Measurements from ENCODE around the gene GALK1.

The GALK1 gene

DNA sequence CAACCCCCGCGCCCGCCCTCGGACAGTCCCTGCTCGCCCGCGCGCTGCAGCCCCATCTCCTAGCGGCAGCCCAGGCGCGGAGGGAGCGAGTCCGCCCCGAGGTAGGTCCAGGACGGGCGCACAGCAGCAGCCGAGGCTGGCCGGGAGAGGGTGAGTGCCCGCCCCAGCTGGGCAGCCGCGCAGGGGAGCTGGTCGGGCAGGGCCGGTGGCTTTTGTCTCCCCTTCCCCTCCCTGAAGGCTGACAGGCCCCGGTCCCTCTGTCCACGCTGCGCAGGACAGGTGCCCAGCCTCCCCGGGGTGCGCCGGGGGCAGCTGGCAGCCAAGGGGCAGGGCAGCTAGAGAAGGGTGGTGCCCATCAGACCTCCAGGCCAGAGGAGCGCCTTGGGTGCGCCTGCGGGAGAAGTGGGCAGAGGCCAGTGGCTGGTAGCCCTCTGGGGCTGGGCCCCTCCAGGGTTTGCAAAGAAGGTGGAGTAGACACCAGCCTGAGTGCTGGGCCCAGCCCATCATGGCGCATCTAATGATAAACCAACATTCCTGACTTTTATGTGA is 43.5 kb downstream of the GALK1 start:
- no peak for DNase-seq (ENCODE audit: low read depth, low spot score)
- Histone ChIP-seq H3K27ac (no peak overlapping the region), H3K36me3 (ENCODE audit: insufficient read depth, low read length) (no peaks in the 10 kb centered on the region), H3K9ac (ENCODE audit: insufficient read length) (no peak overlapping the region), H3K9me3 (ENCODE audit: low read depth, low read length) (no peaks in the 10 kb centered on the region), H3K4me3 (no peak overlapping the region)
- TF ChIP-seq POLR2AphosphoS5 (IDR thresholded peaks at IDR 0.05; ENCODE audit: borderline replicate concordance, low read depth, low read length) = no peak
- TF ChIP-seq EZH2 (IDR thresholded peaks at IDR 0.05) = no peak
- TF ChIP-seq FOXP2 (optimal IDR thresholded peaks at IDR 0.05; ENCODE audit: control extremely low read depth, extremely low read length, insufficient read depth) = no peak

- Histone ChIP-seq H3K9ac (ENCODE audit: insufficient read length) (no peak within 1 kb of the TSS), H3K27ac (no peak within 1 kb of the TSS), H3K4me3 (peak within 1 kb of the TSS; percentile 58), H3K36me3 (ENCODE audit: insufficient read depth, low read length) (no peaks in the 10 kb centered on the region), H3K9me3 (ENCODE audit: low read depth, low read length) (no peaks in the 10 kb centered on the region)
- no peak for DNase-seq (ENCODE audit: low read depth, low spot score)
- TF ChIP-seq FOXP2 (optimal IDR thresholded peaks at IDR 0.05; ENCODE audit: control extremely low read depth, extremely low read length, insufficient read depth) = no peak
- no peak for TF ChIP-seq EZH2 (IDR thresholded peaks at IDR 0.05)
- TF ChIP-seq POLR2AphosphoS5 (IDR thresholded peaks at IDR 0.05; ENCODE audit: borderline replicate concordance, low read depth, low read length) = no peak
These were observed 44.1 kb downstream of the GALK1 start, which contains the start of gene ITGB4 for GRCh38 chr17:75720656-75721462. Gene ITGB4, plus strand, starts transcription at chr17:75721459. Its CDS starts 3,245 bp downstream, at chr17:75724704.

- Histone ChIP-seq H3K27ac (no peak overlapping the region), H3K9me3 (ENCODE audit: low read depth, low read length) (no peaks in the 10 kb centered on the region), H3K9ac (ENCODE audit: insufficient read length) (no peak overlapping the region), H3K36me3 (ENCODE audit: insufficient read depth, low read length) (no peaks in the 10 kb centered on the region), H3K4me3 (no peak overlapping the region)
- no peak for TF ChIP-seq FOXP2 (optimal IDR thresholded peaks at IDR 0.05; ENCODE audit: control extremely low read depth, extremely low read length, insufficient read depth)
- TF ChIP-seq EZH2 (IDR thresholded peaks at IDR 0.05) = no peak
- no peak for TF ChIP-seq POLR2AphosphoS5 (IDR thresholded peaks at IDR 0.05; ENCODE audit: borderline replicate concordance, low read depth, low read length)
- no peak for DNase-seq (ENCODE audit: low read depth, low spot score)
These were observed 45.3 kb downstream of the GALK1 start for GRCh38 chr17:75719732-75720131.

GRCh38 chr17:75712446-75712845 is 52.5 kb downstream of the GALK1 start:
- no peak for DNase-seq (ENCODE audit: low read depth, low spot score)
- no peaks in the 10 kb centered on the region; the same call in 1 of the 2 replicates for H3K36me3 ChIP-seq (ENCODE audit: insufficient read depth, low read length)
- H3K9ac ChIP-seq (ENCODE audit: insufficient read length) = no peak overlapping the region
- H3K9me3 ChIP-seq (ENCODE audit: low read depth, low read length) = no peaks in the 10 kb centered on the region
- TF ChIP-seq FOXP2 (optimal IDR thresholded peaks at IDR 0.05; ENCODE audit: control extremely low read depth, extremely low read length, insufficient read depth) = no peak
- no peak for TF ChIP-seq POLR2AphosphoS5 (IDR thresholded peaks at IDR 0.05; ENCODE audit: borderline replicate concordance, low read depth, low read length)
- no peak for TF ChIP-seq EZH2 (IDR thresholded peaks at IDR 0.05)
- no peak overlapping the region for H3K4me3 ChIP-seq
- H3K27ac ChIP-seq = no peak overlapping the region

All from SK-N-MC (cell line).